ENCODE measurements around the gene SEMA3G.

The SEMA3G gene

GRCh38 chr3:52469001-52469400 is 24.1 kb upstream of the SEMA3G start:
- Histone ChIP-seq H3K9me3 (no peaks in the 10 kb centered on the region), H3K4me3 (no peak overlapping the region), H3K27ac (no peak overlapping the region), H3K9ac (peak overlapping the region; percentile 6; the same call in 1 of the 2 replicates), H3K27me3 (no peaks in the 10 kb centered on the region), H4K20me1 (peaks cover 96% of the 10 kb centered on the region), H3K4me1 (peaks cover 26% of the 10 kb centered on the region), H3K4me2 (no peak overlapping the region), H3K36me3 (peaks cover 95% of the 10 kb centered on the region)
- TF ChIP-seq Cebpa-rat (IDR thresholded peaks at IDR 0.05) = no peak

- TF ChIP-seq Cebpa-rat (IDR thresholded peaks at IDR 0.05) = no peak
- no peak overlapping the region for H3K27ac ChIP-seq
- no peaks in the 10 kb centered on the region for H3K27me3 ChIP-seq
- peaks cover 19% of the 10 kb centered on the region for H3K4me1 ChIP-seq
- H3K9ac ChIP-seq = peak overlapping the region; percentile 6; the same call in 1 of the 2 replicates
- H3K4me2 ChIP-seq = no peak overlapping the region
- no peaks in the 10 kb centered on the region for H3K9me3 ChIP-seq
- H4K20me1 ChIP-seq = peaks cover 98% of the 10 kb centered on the region
- peaks cover 95% of the 10 kb centered on the region for H3K36me3 ChIP-seq
- no peak overlapping the region for H3K4me3 ChIP-seq
Measured at GRCh38 chr3:52468336-52468735, 23.4 kb upstream of the SEMA3G start.

DNA sequence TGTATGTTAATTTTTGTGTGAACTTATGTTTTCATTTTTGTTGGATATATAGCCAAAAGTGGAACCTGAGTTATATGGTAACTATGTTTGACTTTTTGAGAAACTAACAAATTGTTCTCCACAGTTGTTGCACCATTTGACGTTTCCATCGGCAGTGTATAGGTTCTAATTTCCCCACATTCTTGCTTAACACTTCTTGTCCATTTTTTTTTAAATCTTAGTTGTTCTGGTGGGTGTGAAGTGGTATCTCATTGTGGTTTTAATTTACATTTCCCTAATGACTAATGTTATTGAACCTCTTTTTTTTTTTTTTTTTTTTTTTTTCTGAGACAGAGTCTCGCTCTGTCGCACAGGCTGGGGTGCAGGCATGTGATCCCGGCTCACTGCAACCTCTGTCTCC is 18.5 kb upstream of the SEMA3G start:
- peaks cover 99% of the 10 kb centered on the region for H3K36me3 ChIP-seq
- H3K27me3 ChIP-seq = no peaks in the 10 kb centered on the region
- TF ChIP-seq Cebpa-rat (IDR thresholded peaks at IDR 0.05) = no peak
- H3K9ac ChIP-seq = no peak overlapping the region
- H3K4me1 ChIP-seq = no peaks in the 10 kb centered on the region; the same call in 1 of the 2 replicates
- peaks cover 76% of the 10 kb centered on the region for H4K20me1 ChIP-seq
- no peak overlapping the region for H3K4me2 ChIP-seq
- H3K9me3 ChIP-seq = no peaks in the 10 kb centered on the region
- no peak overlapping the region for H3K27ac ChIP-seq
- H3K4me3 ChIP-seq = no peak overlapping the region

DNA sequence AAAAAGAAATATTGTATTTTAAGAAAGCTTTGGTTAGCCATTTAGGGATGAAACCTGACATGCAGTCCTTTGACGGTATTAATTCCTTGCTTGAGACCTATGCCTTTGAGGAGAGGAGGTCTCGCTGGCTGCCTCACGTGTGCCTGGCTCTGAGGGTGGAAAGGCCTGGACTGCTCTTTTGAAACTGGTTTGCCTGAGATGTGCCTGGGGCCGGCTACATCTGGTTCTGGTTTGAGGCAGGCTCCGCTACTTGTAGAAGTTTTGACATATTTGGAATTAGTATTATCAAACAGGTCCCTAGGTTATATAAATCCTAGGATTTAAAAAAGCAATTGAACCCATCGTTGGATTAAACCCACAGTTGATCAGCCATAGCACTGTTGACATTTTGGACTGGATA is 17.0 kb upstream of the SEMA3G start:
- Histone ChIP-seq H3K4me1 (peaks cover 8% of the 10 kb centered on the region), H3K4me3 (no peak overlapping the region), H3K4me2 (no peak overlapping the region), H4K20me1 (peaks cover 73% of the 10 kb centered on the region), H3K27me3 (no peaks in the 10 kb centered on the region), H3K9me3 (no peaks in the 10 kb centered on the region), H3K9ac (no peak overlapping the region), H3K36me3 (peaks cover 96% of the 10 kb centered on the region), H3K27ac (no peak overlapping the region)
- TF ChIP-seq Cebpa-rat (IDR thresholded peaks at IDR 0.05) = no peak

DNA sequence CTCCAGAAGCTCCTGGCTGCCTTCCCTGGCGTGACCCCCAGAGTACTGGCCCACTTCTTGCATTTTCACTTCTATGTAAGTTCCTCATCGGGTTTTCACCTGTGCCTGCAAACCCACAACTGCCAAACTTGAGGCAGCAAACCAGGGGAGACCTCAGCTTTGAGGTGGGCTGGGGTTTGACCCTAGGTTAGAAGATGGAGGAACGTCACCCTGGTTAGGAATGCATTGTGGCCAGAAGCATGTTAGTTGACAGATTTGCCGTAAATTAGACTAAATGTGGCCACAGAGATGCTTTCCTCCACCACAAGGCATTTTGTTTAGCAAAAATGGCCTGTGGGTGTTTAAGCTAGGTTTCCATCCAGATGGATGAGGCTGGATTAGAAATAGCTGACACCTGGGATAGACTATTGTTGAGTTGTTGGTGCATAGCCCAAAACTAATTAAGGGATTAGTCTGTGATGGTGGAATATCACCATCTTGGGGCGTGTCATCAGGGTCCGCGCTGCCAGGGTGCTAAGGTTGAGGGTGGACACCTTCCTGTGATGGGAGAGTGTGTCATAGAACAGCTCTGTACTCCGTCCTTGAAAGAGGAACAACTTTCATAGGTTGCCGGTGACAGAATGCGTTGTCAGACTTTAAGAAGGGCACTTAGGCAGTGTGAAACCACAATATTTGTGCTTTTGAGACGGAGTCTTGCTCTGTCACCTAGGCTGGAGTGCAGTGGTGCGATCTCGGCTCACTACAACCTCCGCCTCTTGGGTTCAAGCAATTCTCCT is 14.1 kb upstream of the SEMA3G start:
- H3K27me3 ChIP-seq = no peaks in the 10 kb centered on the region
- no peak overlapping the region for H3K4me3 ChIP-seq
- H3K36me3 ChIP-seq = peaks cover 68% of the 10 kb centered on the region
- peaks cover 50% of the 10 kb centered on the region for H4K20me1 ChIP-seq
- H3K27ac ChIP-seq = no peak overlapping the region
- no peak overlapping the region for H3K4me2 ChIP-seq
- no peak for TF ChIP-seq Cebpa-rat (IDR thresholded peaks at IDR 0.05)
- H3K9me3 ChIP-seq = no peaks in the 10 kb centered on the region
- no peak overlapping the region for H3K9ac ChIP-seq
- H3K4me1 ChIP-seq = peaks cover 26% of the 10 kb centered on the region

- no peak overlapping the region for H3K9ac ChIP-seq
Measured at GRCh38 chr3:52458031-52458760, 13.3 kb upstream of the SEMA3G start.

DNA sequence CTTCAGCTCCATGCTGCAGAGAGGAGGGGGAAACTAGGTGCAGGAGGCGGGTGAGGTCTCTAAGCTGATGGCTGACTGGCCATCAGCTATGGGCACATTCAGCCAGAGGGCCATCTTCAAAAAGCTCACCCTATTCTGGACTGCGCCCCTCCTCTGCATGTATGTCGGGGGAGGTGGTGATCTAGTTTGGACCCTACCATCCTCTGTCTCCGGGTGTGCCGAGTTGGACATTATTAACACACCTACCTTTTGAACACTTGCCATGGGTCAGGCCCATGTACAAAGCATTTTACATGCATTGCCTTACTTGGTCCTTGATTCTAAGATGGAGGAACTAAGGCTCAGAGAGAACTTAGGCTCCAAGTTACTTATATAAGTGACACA is 11.9 kb upstream of the SEMA3G start:
- Histone ChIP-seq H4K20me1 (peaks cover 28% of the 10 kb centered on the region), H3K36me3 (peaks cover 46% of the 10 kb centered on the region), H3K4me2 (peak overlapping the region; percentile 92), H3K9ac (peak overlapping the region; percentile 95), H3K27me3 (no peaks in the 10 kb centered on the region), H3K4me1 (peaks cover 26% of the 10 kb centered on the region), H3K27ac (peak overlapping the region; percentile 90), H3K9me3 (no peaks in the 10 kb centered on the region), H3K4me3 (peak overlapping the region; percentile 95)
- TF ChIP-seq Cebpa-rat (IDR thresholded peaks at IDR 0.05) = no peak

More at GRCh38 chr3:52458031-52458760, 13.3 kb upstream of the SEMA3G start:
- no peak overlapping the region for H3K4me3 ChIP-seq
- TF ChIP-seq Cebpa-rat (IDR thresholded peaks at IDR 0.05) = no peak
- H4K20me1 ChIP-seq = peaks cover 42% of the 10 kb centered on the region
- H3K27me3 ChIP-seq = no peaks in the 10 kb centered on the region
- peaks cover 26% of the 10 kb centered on the region for H3K4me1 ChIP-seq
- H3K36me3 ChIP-seq = peaks cover 60% of the 10 kb centered on the region
- no peak overlapping the region for H3K4me2 ChIP-seq
- H3K9me3 ChIP-seq = no peaks in the 10 kb centered on the region
- H3K27ac ChIP-seq = no peak overlapping the region

- H3K4me1 ChIP-seq = peaks cover 26% of the 10 kb centered on the region
- peak overlapping the region; percentile 90 for H3K27ac ChIP-seq
- peak overlapping the region; percentile 92 for H3K4me2 ChIP-seq
- H4K20me1 ChIP-seq = peaks cover 23% of the 10 kb centered on the region
- H3K36me3 ChIP-seq = peaks cover 41% of the 10 kb centered on the region
- no peaks in the 10 kb centered on the region for H3K9me3 ChIP-seq
- TF ChIP-seq Cebpa-rat (IDR thresholded peaks at IDR 0.05) = no peak
- H3K27me3 ChIP-seq = no peaks in the 10 kb centered on the region
- peak overlapping the region; percentile 95 for H3K9ac ChIP-seq
- H3K4me3 ChIP-seq = peak overlapping the region; percentile 95
Measured at GRCh38 chr3:52456169-52456799, 11.4 kb upstream of the SEMA3G start.

DNA sequence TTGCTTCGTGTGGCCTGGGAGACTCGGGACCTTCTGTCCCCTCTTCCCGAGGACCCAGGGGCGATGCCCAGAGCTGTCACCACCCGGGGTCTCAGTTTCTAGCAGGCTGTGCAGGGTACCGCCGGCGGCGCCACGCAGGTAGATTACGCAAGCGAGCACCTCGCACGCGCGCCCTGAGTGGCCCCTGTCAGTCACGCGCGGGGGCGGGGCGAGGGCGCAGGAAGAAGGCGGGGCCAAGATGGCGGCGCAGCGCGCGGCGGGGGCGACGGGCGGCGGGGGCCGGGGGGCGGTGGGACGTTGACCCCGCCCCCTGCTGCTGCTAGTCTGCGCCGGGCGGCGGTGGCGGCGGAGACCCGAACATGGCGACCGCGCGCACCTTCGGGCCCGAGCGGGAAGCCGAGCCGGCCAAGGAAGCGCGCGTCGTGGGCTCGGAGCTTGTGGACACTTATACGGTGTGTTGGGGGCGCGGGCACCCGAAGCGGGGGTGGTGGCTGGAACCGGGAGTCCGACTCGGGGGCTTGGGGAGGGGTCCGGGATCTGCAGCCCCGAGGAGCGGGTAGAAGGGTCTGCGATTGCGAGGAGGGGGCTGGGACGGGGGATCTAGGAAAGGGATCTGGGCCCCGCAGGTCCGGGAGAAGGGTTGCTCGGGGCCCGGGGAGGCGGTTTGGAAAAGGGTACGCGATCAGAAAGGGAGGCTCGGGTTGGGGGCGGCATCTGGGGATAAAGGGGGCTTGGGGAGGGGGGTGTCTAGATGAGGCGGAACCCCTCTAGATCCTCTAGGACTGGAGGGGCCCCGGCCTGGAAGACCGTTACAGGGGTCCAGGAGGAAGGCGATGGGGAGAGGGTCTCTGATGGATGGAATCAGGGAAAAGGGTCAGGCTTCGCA is 10.6 kb upstream of the SEMA3G start, which contains the start of gene NISCH:
TSS of gene NISCH (plus strand) at position 322 of the 886 bp plus-strand sequence. CDS start at position 360, 38 bp downstream.
- H3K9me3 ChIP-seq = no peaks in the 10 kb centered on the region
- H3K4me2 ChIP-seq = peak within 1 kb of the TSS; percentile 95
- H3K4me3 ChIP-seq = peak within 1 kb of the TSS; percentile 95
- peak within 1 kb of the TSS; percentile 95 for H3K9ac ChIP-seq
- peak; percentile 97 for TF ChIP-seq Cebpa-rat (IDR thresholded peaks at IDR 0.05)
- peaks cover 34% of the 10 kb centered on the region for H3K36me3 ChIP-seq
- H3K27ac ChIP-seq = peak within 1 kb of the TSS; percentile 90
- H4K20me1 ChIP-seq = peaks cover 17% of the 10 kb centered on the region; the same call in 1 of the 2 replicates
- H3K4me1 ChIP-seq = peaks cover 26% of the 10 kb centered on the region
- no peaks in the 10 kb centered on the region for H3K27me3 ChIP-seq
